Nephron (organoid): Measurements from ENCODE around the gene GLDC.
"Not testable (repeated sequence)": the region's sequence is repeated elsewhere in the genome, so short reads cannot be mapped to it uniquely, and the experiment has no call there.

Experiments used
- H3K27ac Mint-ChIP-seq, 3 experiments: 2 replicates each; pipeline ENCODE4 v1.8.0; 2020; ENCODE audit warnings: mixed read lengths in 3 of 3, mild to moderate bottlenecking in 2 of 3, moderate library complexity in 1 of 3
- H3K27me3 Mint-ChIP-seq: 2 replicates; pipeline ENCODE4 v1.8.0; 2021; ENCODE audit warnings: low read depth, mild to moderate bottlenecking, moderate library complexity, mixed read lengths
- H3K36me3 Mint-ChIP-seq: 2 replicates; pipeline ENCODE4 v1.8.0; 2020; ENCODE audit warnings: low read depth, mixed read lengths
- H3K4me1 Mint-ChIP-seq: 2 replicates; pipeline ENCODE4 v1.8.0; 2020; ENCODE audit warnings: mixed read lengths
- H3K4me3 Mint-ChIP-seq, 3 experiments: 2 replicates each; pipeline ENCODE4 v1.8.0; 2020; ENCODE audit warnings: mild to moderate bottlenecking in 3 of 3, mixed read lengths in 3 of 3, moderate library complexity in 2 of 3
- H3K9me3 Mint-ChIP-seq: 2 replicates; pipeline ENCODE4 v1.8.0; 2020; ENCODE audit warnings: mixed read lengths
- CTCF ChIP-seq, 3 experiments: fragments of 200-600 bp; sonication (generic); IDR thresholded peaks; one replicate each; pipeline ENCODE4 v1.5.0; 2021; ENCODE audit warnings: antibody characterized with exemption in 3 of 3; ENCODE audit not compliant: unreplicated experiment in 3 of 3

The GLDC gene

GRCh38 chr9:6625363-6625762 lies 20.2 kb downstream of the GLDC start:
- H3K9me3 Mint-ChIP-seq: no peaks in the 10 kb centered on the region
- no peak for TF ChIP-seq CTCF (IDR thresholded peaks at IDR 0.05; ENCODE audit: unreplicated experiment in 3 of 3)
- H3K27ac Mint-ChIP-seq: no peak overlapping the region
- no peaks in the 10 kb centered on the region for H3K4me1 Mint-ChIP-seq
- no peaks in the 10 kb centered on the region for H3K27me3 Mint-ChIP-seq
- no peak overlapping the region for H3K4me3 Mint-ChIP-seq
- H3K36me3 Mint-ChIP-seq: no peaks in the 10 kb centered on the region

GRCh38 chr9:6622784-6623183 lies 22.7 kb downstream of the GLDC start:
- not testable (repeated sequence) for H3K4me1 Mint-ChIP-seq, H3K36me3 Mint-ChIP-seq, H3K27me3 Mint-ChIP-seq, H3K9me3 Mint-ChIP-seq, H3K4me3 Mint-ChIP-seq, H3K27ac Mint-ChIP-seq

GRCh38 chr9:6620796-6621195 lies 24.7 kb downstream of the GLDC start:
- no peak for TF ChIP-seq CTCF (IDR thresholded peaks at IDR 0.05; ENCODE audit: unreplicated experiment in 3 of 3)
- Mint-ChIP-seq H3K27ac (no peak overlapping the region), H3K27me3 (no peaks in the 10 kb centered on the region), H3K9me3 (no peaks in the 10 kb centered on the region), H3K4me3 (no peak overlapping the region), H3K36me3 (no peaks in the 10 kb centered on the region), H3K4me1 (no peaks in the 10 kb centered on the region)

- no peak overlapping the region for H3K4me3 Mint-ChIP-seq
- H3K27ac Mint-ChIP-seq: no peak overlapping the region
- H3K4me1 Mint-ChIP-seq: no peaks in the 10 kb centered on the region
- no peaks in the 10 kb centered on the region for H3K36me3 Mint-ChIP-seq
- H3K9me3 Mint-ChIP-seq: no peaks in the 10 kb centered on the region
- H3K27me3 Mint-ChIP-seq: no peaks in the 10 kb centered on the region
- TF ChIP-seq CTCF (IDR thresholded peaks at IDR 0.05; ENCODE audit: unreplicated experiment in 3 of 3): no peak
These were observed 25.2 kb downstream of the GLDC start for GRCh38 chr9:6620353-6620752.

GRCh38 chr9:6619909-6620308 lies 25.6 kb downstream of the GLDC start:
- no peaks in the 10 kb centered on the region for H3K36me3 Mint-ChIP-seq
- no peak for TF ChIP-seq CTCF (IDR thresholded peaks at IDR 0.05; ENCODE audit: unreplicated experiment in 3 of 3)
- H3K4me1 Mint-ChIP-seq: no peaks in the 10 kb centered on the region
- no peaks in the 10 kb centered on the region for H3K27me3 Mint-ChIP-seq
- H3K4me3 Mint-ChIP-seq: no peak overlapping the region
- H3K9me3 Mint-ChIP-seq: no peaks in the 10 kb centered on the region
- no peak overlapping the region for H3K27ac Mint-ChIP-seq

GRCh38 chr9:6616951-6617602 lies 28.5 kb downstream of the GLDC start:
- TF ChIP-seq CTCF (IDR thresholded peaks at IDR 0.05; ENCODE audit: unreplicated experiment in 3 of 3): no peak
- H3K9me3 Mint-ChIP-seq: no peaks in the 10 kb centered on the region
- no peaks in the 10 kb centered on the region for H3K36me3 Mint-ChIP-seq
- H3K4me3 Mint-ChIP-seq: no peak overlapping the region
- no peaks in the 10 kb centered on the region for H3K27me3 Mint-ChIP-seq
- no peak overlapping the region for H3K27ac Mint-ChIP-seq
- H3K4me1 Mint-ChIP-seq: peaks cover 2% of the 10 kb centered on the region
